ENCODE measurements around the gene SPOCK1. TPM values are rescaled to one million over a fixed set of nuclear protein-coding genes. Genes with fewer than 3 reads are reported as not detected.

Gene SPOCK1
- polyA plus RNA-seq, 4 donors = 5.9 to 39.6 (median 14.2) TPM

GRCh38 chr5:137214446-137215189 is 284.5 kb downstream of the SPOCK1 start:
- no peak for DNase-seq (ENCODE audit: low read depth in 4 of 4, low spot score in 3 of 4)

- DNase-seq (ENCODE audit: low read depth in 4 of 4, low spot score in 3 of 4) = no peak
Observed at GRCh38 chr5:137212471-137212870, 286.7 kb downstream of the SPOCK1 start.

GRCh38 chr5:137209232-137209809 is 289.8 kb downstream of the SPOCK1 start:
- no peak for DNase-seq (ENCODE audit: low read depth in 4 of 4, low spot score in 3 of 4)

- DNase-seq (ENCODE audit: low read depth in 4 of 4, low spot score in 3 of 4) = no peak
Observed at GRCh38 chr5:137207023-137207760, 291.9 kb downstream of the SPOCK1 start.

- no peak for DNase-seq (ENCODE audit: low read depth in 4 of 4, low spot score in 3 of 4)
Observed at GRCh38 chr5:137206030-137206715, 293.0 kb downstream of the SPOCK1 start.

- no peak for DNase-seq (ENCODE audit: low read depth in 4 of 4, low spot score in 3 of 4)
Observed at GRCh38 chr5:137205231-137206027, 293.7 kb downstream of the SPOCK1 start.

- no peak for DNase-seq (ENCODE audit: low read depth in 4 of 4, low spot score in 3 of 4)
Observed at GRCh38 chr5:137203011-137203632, 296.0 kb downstream of the SPOCK1 start.

- no peak for DNase-seq (ENCODE audit: low read depth in 4 of 4, low spot score in 3 of 4)
Observed at GRCh38 chr5:137201876-137202275, 297.2 kb downstream of the SPOCK1 start.

- DNase-seq (ENCODE audit: low read depth in 4 of 4, low spot score in 3 of 4) = no peak
Observed at GRCh38 chr5:137200906-137201700, 298.0 kb downstream of the SPOCK1 start.

GRCh38 chr5:137199966-137200365 is 299.2 kb downstream of the SPOCK1 start:
- DNase-seq (ENCODE audit: low read depth in 4 of 4, low spot score in 3 of 4) = no peak

- no peak for DNase-seq (ENCODE audit: low read depth in 4 of 4, low spot score in 3 of 4)
Observed at GRCh38 chr5:137199201-137199600, 299.9 kb downstream of the SPOCK1 start.

- no peak for DNase-seq (ENCODE audit: low read depth in 4 of 4, low spot score in 3 of 4)
Observed at GRCh38 chr5:137195483-137195882, 303.6 kb downstream of the SPOCK1 start.

GRCh38 chr5:137194300-137194699 is 304.8 kb downstream of the SPOCK1 start:
- DNase-seq (ENCODE audit: low read depth in 4 of 4, low spot score in 3 of 4) = no peak

- DNase-seq (ENCODE audit: low read depth in 4 of 4, low spot score in 3 of 4) = no peak
Observed at GRCh38 chr5:137192293-137192743, 306.8 kb downstream of the SPOCK1 start.

- DNase-seq (ENCODE audit: low read depth in 4 of 4, low spot score in 3 of 4) = no peak
Observed at GRCh38 chr5:137191179-137191578, 307.9 kb downstream of the SPOCK1 start.

GRCh38 chr5:137190441-137190840 is 308.7 kb downstream of the SPOCK1 start:
- no peak for DNase-seq (ENCODE audit: low read depth in 4 of 4, low spot score in 3 of 4)

- DNase-seq (ENCODE audit: low read depth in 4 of 4, low spot score in 3 of 4) = no peak
Observed at GRCh38 chr5:137190031-137190430, 309.1 kb downstream of the SPOCK1 start.

- DNase-seq (ENCODE audit: low read depth in 4 of 4, low spot score in 3 of 4) = no peak
Observed at GRCh38 chr5:137188566-137188965, 310.6 kb downstream of the SPOCK1 start.

All from left renal pelvis (tissue), 4 donors.